Midbrain (tissue), 1 donor: ENCODE results near the gene CRLF1.

Experiments used
- DNase-seq: peaks from one replicate; lab custom pipeline; 2025; lab: John Stamatoyannopoulos, UW

The CRLF1 gene

DNA sequence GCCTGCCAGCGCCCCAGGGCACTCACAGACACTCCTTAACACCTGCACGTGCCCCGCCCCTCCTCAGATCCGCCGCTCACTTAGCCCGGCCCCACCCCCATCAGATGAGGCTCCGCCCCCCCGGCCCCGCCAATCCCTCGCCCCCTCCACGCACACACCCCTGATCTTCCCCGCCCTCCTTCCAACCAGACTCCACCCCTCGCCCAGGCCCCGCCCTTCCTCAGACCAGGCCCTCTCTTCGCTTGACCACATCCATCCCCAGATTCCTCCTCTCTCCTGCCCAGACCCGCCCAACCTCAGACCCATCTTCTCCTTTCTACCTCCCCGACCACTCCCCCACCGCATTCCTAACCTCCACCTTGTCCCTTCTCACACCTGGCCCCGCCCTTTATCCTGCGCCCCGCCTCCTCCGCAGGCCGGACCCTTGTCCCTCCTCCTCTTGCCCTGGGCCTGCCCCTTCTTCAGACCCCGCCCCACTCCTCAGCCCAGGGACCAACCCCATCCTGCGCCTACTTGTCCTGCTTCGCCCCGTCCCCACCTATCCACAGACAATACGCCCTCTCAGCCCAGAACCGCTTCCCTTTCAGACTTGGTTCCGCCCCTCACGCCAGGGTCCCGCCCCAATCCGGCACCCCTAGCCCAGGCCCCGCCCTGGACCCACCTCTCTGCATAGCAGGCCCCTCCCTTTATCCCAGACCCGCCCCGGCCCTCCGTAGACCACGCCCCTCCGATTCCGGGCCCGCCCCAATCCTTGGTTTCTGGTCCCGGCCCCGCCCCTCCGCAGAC, 29.8 kb upstream of the CRLF1 start:
- DNase-seq = peak; percentile 93

GRCh38 chr19:18635831-18636182, 29.2 kb upstream of the CRLF1 start:
- no peak for DNase-seq

DNA sequence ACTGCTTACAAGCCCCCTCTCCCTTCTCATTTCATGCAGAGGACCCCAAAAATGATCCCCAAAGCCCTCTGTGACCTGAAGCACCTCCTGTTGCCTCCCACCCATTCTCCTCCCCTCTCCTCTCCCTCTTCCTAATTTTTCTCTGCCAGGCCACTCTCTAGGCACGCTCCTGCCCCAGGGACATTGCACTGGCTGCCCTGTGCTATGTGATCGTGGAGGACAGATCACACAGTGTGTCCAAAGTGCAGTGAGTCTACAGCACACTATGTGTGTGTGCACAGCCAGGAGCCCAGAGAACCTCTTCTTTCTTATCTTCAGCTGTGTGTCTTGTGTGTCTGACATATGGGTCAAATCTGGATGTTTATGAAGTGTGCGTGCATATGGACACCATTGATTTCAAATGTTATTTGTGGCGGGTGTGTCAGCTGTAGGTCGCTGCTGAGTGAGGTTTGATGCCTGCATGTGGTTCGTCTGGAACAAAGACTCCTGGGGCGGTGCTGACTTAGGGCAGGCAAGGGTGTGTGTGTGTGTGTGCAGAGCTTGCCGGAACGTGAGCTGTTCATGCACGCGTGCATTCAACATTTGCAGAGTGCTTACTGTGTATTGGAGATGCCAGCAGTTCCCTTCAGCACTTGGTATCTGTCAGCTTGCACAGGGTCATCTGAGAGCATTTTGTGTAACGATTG, 28.2 kb upstream of the CRLF1 start:
- no peak for DNase-seq

DNA sequence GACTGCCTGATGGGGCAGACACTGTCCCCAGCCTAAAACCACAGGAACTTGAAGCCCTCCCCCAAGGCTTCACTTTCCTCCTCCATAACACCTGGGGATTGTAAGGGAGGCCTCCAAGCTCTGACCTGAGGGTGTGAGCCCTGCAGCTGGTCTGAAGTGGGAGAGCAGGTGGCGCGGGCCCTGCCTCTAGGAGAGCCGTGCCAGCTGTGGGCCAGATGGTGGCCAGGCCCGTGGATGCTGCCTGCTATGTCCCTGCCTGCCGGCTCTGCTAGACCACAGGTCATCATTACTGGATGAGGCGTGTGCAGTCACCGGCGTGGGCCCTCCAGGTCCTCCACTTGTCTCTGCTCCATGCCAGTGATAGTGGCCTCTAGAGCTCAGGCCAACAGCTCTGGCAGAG, 26.7 kb upstream of the CRLF1 start:
- DNase-seq = no peak

- DNase-seq = no peak
Measured at GRCh38 chr19:18629166-18630088, 22.8 kb upstream of the CRLF1 start.

GRCh38 chr19:18626906-18627305, 20.3 kb upstream of the CRLF1 start:
- DNase-seq = no peak

DNA sequence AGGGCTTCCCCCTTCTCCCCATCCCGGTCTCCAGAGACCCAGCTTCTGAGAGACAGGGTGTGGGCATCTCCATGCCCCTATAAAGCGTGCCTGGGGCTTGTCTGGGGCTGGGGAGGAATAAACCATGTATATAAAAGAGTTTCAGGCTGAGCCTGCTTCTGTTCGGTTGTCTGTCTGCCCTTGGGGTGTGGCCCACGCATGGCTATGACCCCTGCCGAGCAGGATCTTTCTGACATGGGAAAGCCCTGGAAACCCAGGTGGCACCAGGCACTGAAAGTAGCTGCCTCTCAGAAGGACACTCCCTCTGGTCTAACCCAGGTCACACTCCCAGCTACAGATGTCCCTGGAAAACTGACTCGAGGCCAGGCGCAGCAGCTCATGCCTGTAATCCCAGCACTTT, 14.3 kb upstream of the CRLF1 start:
- DNase-seq = no peak

DNA sequence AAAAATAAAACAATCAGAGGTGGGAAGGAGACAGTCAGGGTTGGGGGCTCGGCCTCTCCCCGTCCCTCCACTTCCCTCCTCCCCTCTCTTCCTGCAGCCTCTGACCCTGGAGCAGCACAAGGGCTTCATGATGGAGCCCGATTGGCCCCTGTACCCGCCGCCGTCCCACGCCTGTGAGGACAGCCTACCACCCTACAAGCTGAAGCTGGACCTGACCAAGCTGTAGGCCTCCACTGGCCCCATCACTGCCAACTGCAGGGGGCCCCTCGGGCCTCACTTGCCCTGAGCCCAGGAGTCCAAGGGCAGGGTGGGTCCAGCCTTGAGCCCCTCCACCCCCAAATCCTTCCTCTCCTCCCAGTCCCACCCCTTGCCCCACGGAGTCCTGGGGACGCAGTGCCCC, 13.7 kb upstream of the CRLF1 start:
- DNase-seq = no peak

- DNase-seq = no peak
Measured at GRCh38 chr19:18618236-18618635, 11.6 kb upstream of the CRLF1 start.

GRCh38 chr19:18617562-18617961, 11.0 kb upstream of the CRLF1 start:
- DNase-seq = no peak

DNA sequence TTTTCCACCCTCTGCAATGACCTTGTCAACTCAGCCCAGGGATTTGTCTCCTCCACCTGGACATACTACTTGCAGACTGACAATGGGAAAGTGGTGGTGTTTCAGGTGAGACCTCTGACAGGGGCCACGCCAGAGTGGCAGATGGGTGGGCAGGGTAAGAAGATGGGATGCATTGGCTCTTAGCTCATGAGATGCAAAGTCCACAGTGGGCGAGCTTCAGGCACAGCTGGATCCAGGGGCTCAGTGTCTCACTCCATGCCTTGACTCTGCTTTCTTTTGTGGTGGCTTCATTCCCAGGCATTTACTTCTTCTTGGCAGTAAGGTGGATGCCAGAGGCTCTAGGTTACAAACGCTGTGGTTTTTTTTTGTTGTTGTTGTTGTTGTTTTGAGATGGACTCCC, 9.4 kb upstream of the CRLF1 start:
- DNase-seq = no peak

DNA sequence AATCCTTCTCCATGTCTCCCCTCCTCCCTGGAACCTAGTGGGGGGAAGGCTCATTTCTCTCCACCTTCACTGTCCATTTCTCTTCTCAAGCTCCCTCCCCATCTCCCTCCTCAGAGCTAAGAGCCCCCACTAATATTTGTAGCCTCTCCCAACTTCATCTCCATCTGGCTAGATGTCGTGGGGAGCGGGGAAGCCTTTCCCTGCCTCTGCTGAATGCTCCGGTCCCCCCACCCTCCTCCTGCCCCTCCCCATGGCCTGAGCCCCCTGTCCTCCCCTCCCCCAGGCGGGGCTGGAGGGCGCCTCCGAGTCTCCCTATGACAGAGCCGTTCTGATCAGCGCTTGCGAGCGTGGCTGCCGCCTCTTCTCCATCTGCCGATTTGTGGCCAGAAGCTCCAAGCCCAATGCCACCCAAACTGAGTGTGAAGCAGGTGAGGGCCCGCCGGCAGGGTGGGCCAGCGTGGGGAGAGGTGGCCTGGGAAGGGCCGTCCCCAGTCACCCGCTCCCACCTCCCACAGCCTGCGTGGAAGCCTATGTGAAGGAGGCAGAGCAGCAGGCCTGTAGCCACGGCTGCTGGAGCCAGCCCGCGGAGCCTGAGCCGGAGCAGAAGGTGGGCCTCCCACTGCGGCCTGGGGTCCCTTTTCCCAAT, 7.1 kb upstream of the CRLF1 start:
- DNase-seq = no peak

DNA sequence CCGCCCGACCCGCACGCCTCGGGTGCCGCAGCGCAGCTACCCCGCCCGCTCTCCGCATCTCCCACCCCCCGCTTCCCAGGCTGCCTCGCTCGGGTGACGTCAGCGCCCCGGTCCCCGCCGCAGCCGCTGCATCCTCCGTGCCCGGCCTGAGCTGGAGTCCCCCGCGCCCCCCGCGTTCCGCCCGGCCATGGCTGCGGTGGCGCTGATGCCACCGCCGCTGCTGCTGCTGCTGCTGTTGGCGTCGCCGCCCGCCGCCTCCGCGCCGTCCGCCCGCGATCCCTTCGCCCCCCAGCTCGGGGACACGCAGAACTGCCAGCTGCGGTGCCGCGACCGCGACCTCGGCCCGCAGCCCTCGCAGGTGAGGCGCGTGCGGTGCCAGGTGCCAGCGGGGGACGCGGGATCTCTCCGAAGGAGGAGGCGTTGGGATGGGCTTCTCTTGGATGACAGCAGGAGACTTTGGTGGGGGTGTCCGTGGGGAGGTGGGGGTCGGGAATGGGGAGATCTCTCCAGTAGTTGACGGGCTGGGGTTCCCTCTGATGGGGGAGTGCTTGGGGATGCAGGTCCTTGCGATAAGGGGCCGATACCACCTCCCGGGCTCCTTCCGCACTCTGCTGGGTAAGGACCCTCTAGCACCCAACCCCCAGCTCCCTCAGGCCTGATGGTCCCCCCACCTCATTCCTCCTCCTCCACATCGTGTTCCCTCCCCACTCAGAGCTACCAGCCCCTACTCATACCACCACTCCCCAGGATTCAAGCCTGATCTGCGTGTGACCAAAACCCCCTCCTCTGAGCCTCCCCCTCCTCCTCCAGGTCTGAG, 6.4 kb upstream of the CRLF1 start, which contains the start of gene TMEM59L:
Gene TMEM59L (plus strand): TSS at position 99 of the 817 bp plus-strand sequence. CDS start 89 bp downstream, at position 188.
- peak; percentile 56 for DNase-seq

GRCh38 chr19:18612051-18612771, 5.6 kb upstream of the CRLF1 start:
- DNase-seq = no peak

GRCh38 chr19:18611327-18612050, 4.9 kb upstream of the CRLF1 start:
- DNase-seq = no peak

GRCh38 chr19:18610556-18611326, 4.1 kb upstream of the CRLF1 start:
- DNase-seq = no peak

DNA sequence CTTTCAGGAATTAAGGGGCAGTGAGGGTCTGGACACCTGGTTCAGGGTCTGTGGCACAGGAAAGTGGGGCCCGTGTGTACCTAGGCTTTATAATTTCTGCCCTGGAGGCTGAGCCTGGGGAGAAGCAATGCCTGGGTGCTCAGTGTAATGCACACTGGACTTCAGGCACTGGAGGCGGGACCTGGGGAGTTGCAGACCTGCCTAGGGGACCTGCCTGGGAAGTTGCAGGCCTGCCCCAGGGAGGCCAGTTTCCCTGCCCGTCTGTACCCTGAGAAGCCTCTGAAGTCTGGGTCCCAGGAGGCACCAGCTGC, 3.6 kb upstream of the CRLF1 start:
- DNase-seq = no peak

GRCh38 chr19:18609717-18610051, 3.1 kb upstream of the CRLF1 start:
- DNase-seq = no peak
